HG03097 (cell line): ENCODE measurements around the gene MUC13.

Experiments used
- ATAC-seq: cut with Tn5 transposase; IDR thresholded peaks from one replicate; pipeline ENCODE4 v1.9.1; 2021; ENCODE audit not compliant: unreplicated experiment, low FRiP score

The MUC13 gene

DNA sequence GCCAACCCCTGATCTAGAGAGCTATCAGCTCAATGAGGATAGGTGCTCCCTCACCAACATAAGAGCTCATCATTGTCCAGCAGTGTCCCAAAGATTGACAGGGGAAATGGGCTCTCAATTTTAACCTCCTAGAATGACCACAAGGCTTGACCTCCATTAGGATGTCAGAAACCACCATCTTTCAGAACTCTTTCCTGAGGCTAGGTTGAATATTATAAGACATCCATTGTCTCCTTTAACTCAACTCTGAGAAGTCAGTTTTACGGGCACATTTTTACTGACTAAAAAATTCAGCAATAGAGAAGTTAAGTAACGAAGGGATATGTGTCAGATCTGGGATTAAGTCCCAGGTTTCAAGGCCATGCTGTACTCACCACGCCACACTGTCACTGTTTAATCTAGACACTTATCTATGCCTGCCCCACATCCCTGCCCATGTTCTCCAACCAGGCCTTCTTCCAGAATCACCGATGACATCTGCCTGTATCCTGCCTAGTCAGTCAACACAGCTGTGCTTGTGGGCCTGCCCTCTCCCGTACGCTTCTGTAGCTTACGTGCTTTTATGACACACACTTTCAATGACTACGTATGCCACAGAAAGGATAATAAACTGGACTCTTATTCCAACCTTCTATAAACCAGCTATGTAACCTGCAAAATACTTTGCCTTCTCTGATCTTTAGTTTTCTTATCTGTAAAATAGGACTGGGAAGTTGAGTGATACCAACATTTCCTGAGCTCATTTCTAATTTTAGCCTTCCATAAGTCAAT lies 17.1 kb upstream of the MUC13 start:
- ATAC-seq, result no peak

DNA sequence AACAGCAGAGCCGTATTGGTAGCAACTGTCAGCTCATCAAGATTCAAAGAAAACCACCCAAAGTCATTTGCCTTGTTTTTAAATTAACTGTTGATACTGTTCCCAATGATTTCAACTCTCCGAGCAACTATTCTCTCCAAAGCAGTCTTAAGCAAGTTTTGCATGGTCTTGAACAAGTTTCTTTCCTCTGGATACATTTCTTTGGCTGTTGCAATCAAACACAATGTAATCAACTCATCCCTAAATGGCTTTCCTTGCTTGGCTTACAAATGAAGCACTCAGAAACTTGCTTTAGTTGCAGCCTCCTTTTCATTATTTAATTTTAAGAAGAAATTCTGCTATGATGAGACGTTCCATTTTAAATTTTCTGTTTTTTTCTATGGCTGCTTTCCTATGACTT lies 15.5 kb upstream of the MUC13 start:
- ATAC-seq, result no peak

DNA sequence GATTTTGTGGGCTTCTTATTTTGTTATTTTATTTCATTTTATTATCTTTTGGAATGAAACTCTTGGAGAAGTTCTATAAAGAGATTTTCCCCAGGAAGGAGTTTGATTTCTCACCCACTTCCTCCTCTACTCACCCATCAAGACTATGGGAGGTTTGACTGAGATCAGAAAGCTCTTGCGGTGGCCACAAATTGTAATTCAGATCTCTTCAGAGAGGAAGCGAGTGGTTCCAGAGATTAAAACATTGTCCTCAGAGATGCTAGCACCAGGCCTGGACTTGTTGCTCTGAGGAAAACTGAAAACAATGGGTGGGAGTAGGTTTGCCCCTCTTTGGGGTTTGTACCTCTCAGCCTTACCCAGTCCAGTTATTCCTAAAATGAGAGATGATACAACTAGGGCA lies 8.1 kb upstream of the MUC13 start:
- no peak for ATAC-seq

DNA sequence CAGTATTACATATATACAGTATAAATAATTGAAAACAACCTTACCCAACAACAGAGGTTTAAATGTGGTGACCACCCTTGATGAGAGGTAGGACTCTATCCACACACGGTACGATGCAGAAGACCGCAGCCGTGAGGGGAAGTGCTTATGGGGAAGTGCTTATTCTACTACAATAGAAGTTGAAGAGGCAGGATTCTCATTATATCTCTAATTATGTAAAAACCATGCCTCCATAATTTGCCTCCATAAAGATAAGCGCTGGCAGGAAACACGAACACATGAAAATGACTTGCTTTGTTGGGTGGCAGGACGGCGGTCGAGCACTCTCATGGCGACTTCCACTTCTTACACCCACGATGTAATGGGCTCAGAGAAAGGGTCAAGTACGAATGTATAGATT lies 7.2 kb upstream of the MUC13 start:
- no peak for ATAC-seq

DNA sequence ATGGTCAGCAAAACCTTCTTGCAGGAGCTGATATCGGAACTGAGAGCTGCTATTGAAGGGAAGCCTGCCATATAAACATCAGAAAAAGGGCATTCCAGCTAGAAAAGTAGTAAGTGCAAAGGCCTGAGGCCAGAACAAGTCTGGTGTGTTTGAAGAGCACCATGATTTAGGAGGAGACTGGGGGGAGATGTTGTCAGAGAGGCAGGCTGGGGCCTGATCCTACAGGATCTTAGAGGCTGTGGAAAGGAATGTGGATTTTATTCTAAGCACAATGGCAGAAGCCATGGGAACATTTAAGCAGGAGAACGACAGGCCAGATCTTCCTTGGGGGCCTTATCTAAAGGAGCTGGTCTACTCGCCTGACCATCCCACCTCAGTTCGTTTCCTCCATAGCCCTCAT lies 5.1 kb upstream of the MUC13 start:
- no peak for ATAC-seq

DNA sequence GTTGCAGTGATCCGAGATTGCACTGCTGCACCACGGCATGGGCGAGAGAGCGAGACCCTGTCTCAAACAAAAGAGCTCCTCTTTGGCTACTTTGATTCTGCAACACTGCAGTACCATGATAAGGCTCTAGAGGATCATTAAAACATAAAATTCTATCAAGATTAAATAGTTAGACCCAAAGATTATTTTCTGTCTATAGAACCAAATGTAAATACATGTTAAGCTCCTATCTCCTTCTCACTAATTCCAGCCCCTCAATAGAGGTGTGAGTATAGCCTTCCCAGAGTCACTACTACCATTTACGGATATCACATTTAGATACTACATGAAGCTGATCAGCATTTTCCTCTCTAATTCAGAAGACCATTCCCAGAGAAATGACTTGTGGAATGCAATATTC lies 4.3 kb upstream of the MUC13 start:
- no peak for ATAC-seq

DNA sequence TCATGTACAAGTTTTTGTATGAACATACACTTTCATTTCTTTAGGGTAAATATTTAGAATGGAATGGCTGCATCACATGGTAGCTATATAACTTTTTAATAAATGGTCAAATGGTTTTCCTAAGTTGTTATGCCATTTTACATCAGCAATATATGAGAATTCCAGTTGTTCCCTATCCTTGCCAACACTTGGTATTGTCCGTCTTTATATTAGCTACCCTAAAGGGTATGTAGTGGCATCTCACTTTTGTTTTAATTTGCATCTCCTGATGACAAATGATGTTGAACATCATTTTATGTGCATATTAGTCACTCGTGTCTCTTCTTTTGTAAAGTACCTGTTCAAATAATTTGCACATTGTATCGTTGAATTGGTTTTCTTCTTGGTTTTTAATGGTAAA lies 2.5 kb upstream of the MUC13 start:
- ATAC-seq, result no peak

DNA sequence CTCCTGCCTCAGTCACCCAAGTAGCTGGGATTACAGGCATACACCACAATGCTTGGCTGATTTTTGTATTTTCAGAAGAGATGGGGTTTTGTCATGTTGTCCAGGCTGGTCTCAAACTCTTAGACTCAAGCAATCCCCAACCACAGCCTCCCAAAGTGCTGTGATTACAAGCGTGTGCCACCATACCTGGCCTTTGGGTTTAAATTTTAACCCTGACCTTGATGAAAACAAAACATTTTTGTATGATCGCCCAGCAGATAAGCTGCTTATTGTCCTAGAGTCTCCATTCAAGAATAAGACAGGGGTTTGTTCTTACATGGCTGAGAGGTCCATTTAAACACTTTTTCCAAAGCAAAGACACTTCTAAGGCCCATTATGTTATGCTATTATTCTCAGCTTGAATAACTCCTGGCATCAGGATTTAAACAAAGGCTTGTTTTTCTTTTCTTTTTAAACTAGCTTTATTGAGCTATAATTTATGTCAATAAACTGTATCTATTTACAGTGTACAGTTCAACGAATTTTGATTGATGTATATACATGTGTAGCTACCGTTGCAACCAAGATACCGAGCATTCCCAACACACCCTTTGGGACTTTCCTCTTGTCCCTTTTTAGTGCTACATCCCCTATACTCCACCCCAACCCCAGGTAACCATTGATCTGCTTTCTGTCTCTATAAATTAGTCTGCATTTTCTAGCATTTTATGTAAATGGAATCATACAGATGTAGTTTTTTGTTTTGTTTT lies 1.4 kb upstream of the MUC13 start:
- ATAC-seq, result no peak

DNA sequence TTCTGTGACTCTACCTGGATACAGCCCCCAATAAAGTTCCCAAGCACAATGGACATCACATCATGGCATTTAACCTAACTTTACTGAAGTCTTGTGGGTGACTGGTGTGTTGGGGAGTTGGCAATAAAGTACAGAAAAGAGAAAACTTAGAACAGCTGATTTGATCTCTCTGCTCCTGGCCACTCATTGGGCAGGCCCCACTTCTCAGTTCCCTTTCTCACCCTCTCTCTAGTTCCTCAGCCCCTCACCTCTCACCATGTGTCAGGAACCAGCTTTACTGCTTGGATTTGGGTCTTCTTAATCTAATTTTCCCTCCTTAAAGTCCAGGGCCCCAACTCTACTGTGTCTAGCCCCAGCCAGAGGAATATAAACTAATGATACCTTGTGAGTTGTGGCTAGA lies 713 bp upstream of the MUC13 start:
- ATAC-seq, result no peak

DNA sequence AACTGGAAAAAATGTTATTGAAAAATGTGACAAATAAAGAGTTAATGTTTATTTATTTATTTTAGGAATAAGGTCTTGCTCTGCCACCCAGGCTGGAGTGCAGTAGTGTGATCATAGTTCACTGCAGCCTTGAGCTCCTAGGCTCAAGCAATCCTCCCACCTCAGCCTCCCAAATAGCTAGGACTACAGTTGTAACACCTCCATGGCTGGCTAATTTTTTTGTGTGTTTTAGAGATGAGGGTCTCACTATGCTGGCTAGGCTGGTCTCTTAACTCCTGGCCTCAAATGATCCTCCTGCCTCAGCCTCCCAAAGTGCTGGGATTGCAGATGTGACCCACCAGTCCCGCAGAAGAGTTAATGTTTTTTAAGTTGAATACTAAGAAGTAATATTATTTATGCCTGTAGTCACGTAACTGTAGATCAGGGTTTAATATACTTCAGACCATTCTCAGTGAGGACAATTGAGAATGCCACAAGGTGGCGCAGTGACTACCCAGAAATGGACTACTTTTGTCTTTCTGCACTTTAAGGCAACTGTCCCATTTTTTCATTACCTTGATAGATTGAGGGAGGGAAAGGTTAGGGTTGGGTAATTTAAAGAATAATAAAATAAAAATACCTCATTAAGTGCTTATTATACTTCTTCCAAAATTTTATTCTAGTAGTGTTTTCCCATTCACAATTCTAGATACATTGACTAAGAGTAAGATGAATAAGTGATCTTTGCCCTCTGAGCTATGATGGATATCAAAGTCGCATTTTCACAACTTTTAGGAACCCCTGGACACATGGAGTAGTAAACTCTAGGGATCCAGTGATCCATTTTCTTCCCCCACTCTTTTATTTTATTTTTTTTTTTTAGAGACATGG lies 6.0 kb downstream of the MUC13 start:
- ATAC-seq, result no peak

DNA sequence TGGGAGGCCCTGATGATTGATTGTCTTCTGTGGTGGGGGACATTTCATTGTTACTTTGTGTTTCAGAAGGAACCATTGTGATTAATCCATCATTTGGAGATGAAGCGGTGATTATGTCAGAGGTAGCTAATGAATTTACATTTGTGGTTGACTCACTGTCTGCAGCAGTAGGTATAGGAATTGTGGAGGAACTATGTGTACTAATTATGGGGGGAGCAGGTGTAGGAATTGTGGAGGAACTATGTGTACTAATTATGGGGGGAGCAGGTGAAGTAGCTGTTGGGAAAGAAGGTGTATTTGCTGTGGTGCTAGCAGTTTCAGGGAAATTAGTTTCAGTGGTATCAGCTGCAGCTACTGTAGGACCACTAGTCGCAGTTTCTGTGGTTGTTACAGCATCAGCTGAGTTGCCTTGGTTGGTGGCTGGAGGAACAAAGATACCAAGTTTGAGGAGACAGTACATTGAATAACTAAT lies 6.9 kb downstream of the MUC13 start:
- peak; percentile 51 for ATAC-seq

DNA sequence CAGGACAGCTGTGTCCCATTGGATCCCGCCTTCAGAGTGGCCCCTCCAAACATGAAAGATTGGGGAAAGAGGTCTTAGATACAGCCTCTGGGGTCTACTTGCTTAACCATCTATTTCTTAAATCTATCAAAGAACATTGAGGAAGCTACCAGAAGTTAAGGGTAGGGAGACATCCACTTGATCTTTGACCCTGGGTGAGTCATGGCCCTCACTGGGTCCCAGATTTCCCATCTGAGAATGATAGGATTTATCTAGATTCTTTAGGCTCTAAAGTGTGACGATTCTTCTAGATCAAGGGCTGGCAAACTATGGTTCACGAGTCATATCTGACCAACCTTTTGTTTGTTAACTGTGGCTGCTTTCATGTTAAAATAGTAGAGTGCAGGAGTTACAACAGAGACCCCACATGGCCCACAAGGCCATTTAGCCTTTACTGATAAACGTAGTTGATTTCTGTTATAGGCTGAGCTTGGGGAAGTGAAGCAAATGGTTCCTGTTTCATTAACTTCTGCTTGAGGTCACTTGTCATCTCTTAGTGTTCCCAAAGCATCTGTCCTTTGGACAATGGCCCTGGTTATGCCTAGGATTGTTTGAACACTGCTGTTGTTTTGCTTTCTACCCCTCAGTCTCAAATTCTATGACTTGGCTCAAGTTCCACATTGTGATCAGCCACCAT lies 8.0 kb downstream of the MUC13 start:
- no peak for ATAC-seq

DNA sequence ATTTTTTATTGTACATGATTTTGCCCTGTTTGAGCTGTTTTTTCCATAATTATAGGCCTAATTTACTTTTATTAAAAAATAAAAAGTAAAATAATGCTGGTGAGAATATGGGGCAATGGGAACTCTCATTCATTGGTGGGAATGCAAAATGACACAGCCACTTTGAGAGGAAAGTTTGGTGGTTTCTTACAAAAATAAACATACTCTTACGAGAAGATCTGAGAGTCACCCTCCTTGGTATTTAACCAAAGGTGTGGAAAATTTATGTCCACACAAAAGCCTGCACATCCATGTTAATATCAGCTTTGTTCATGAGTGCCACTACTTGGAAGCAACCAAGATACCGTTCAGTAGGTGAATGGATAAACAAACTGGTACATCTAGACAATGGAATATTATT lies 9.8 kb downstream of the MUC13 start:
- ATAC-seq, result no peak

DNA sequence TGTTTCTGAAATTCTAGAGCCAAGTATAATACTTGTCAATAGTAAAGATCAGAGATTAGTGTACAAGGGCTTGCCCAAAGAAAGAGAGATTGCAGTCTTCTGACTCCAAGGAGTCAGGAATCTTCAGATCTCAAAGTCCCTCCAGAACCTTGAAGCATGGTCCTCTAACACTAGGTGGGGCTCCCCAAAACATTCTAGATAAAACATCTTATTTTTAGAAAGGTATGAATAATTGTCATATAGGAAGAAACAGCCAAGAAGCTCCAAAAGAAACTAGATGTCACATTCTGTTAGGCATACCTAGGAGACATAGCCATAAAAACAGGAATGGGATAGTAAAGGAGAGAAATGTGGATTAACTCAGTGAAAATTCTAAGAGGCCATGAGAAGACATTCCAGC lies 10.7 kb downstream of the MUC13 start:
- no peak for ATAC-seq

DNA sequence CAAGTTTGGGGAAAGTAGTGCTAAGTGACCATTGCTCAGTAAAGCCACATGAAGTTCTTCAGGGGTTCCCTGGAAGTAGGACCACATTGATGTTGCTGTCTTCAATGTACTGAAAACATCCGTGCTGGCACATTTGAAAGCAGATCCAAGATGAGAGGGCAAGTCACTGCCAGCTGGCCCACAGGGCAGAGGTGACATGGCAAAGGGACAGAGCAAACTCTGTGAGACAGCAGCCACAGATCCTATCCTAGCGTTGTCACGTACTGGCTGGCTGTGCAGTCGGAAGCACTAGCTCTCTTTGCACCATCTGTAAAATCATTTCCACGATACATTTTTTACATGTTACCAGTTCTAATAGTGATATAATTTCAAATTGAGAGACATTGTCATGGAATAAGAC lies 13.8 kb downstream of the MUC13 start:
- no peak for ATAC-seq

DNA sequence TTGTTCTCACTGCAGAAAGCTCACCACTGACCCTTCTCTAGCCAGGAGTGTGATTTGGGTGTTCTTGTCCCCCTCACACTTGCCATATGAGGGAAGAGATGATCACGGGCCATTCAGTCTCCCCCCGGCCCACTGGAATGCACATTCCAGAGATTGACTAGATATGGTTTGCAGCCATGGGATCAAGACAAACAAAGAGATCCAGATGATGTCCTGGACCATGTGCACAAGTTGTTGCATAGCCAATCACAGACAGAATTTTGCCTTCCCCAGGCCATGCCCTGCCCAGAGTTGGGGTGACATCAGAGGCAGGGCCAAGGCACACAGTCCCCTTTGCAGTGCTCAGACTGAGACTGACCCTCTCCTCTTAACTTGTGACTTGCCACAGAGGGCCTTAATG lies 14.8 kb downstream of the MUC13 start:
- no peak for ATAC-seq

DNA sequence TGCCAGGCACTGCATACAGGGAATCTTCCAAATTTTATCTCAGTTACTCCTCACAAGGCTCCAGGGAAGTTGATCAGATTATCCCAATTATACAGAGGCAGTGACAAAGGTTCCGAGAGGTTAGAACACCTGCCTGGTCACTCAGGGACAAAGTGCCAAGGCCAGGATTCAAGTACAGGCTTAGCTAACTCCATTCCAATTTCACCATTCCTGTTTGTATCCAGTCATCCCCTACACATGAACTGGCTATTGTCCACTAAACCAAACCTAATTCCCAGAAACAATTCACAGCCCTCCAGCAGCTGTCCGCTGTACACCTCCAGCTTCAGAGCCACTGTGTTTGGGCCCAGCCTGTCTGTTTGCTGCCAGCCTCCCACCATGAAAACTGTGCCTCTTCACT lies 16.0 kb downstream of the MUC13 start:
- ATAC-seq, result no peak

DNA sequence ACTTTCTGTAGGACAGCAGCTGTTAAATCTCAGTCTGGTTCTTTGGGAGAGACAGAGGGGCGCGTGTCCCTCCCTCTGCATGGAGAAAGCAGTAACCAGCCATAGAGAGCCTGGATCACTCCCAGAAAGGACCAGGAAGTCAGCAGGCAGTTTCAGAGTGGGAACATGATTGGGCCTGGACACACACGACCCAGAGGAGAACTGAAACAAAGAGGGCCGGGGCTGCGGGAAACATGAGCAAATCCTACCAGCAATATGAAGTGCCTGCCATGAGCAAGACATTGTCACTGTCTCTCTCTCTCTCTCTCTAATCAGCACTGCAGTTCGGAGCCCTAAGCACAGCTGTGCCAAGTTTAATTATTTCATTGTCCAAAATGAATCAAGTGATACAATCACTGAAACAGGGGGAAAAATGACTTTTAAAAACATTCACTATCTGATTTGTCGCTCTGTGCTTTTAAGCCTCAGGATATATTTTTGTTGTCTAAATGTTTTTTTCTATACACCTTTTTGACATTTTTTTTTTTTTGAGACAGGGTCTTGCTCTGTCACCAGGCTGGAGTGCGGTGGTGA lies 17.6 kb downstream of the MUC13 start:
- no peak for ATAC-seq

DNA sequence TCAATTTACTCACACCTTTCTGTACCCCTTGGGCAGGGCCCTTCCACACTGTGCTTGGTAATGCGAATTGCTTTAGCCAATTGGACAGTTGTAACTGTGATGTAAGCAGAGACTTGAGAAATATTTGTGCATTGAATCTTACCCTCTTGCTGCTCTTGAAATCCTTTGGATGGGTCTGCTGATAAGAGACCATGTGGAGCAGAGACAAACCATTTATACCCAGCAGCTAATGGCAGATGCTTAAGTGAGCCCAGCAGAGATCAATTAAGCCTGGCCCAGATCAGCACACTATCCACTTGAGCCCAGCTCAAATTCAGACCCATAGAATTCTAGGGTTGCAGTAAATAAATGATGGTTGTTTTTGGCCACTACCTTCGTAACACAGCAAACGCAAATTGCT lies 19.3 kb downstream of the MUC13 start:
- ATAC-seq, result no peak

DNA sequence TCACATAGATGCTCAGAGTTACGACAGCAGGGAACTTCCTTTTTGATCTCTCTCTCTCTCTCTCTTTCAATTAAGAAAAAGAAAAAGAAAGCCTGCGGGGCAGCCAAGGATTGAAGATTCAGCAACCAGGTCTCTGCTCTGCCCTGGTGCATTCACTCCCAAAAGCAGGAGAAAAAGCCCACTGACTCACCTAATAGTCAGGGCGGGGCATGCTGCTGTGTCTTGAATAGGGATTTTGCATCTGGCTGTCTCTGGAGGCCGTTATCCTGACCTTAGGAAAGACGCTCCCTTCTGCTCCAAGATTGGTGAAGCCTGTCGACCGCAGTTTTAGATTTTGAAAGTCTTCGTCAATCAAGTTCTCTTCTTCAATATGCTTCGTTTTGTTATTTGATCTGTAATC lies 26.6 kb downstream of the MUC13 start:
- no peak for ATAC-seq
